ENCODE data around the gene URM1.
"Not testable (repeated sequence)": the region's sequence is repeated elsewhere in the genome, so short reads cannot be mapped to it uniquely, and the experiment has no call there.

Gene URM1

GRCh38 chr9:128409450-128409849 lies 38.3 kb downstream of the URM1 start:
- DNase-seq (ENCODE audit: low spot score) = no peak

- DNase-seq (ENCODE audit: low spot score) = peak; percentile 73
Observed at GRCh38 chr9:128409978-128410377, 38.8 kb downstream of the URM1 start.

- DNase-seq (ENCODE audit: low spot score) = no peak
Observed at GRCh38 chr9:128411364-128412119, 40.4 kb downstream of the URM1 start.

- peak; percentile 90 for DNase-seq (ENCODE audit: low spot score)
Observed at GRCh38 chr9:128412120-128412790, 41.1 kb downstream of the URM1 start.

GRCh38 chr9:128413728-128414127 lies 42.6 kb downstream of the URM1 start:
- DNase-seq (ENCODE audit: low spot score) = not testable (repeated sequence)

GRCh38 chr9:128414461-128414860 lies 43.3 kb downstream of the URM1 start:
- no peak for DNase-seq (ENCODE audit: low spot score)

- DNase-seq (ENCODE audit: low spot score) = no peak
Observed at GRCh38 chr9:128415281-128415680, 44.1 kb downstream of the URM1 start.

- DNase-seq (ENCODE audit: low spot score) = no peak
Observed at GRCh38 chr9:128416014-128416413, 44.8 kb downstream of the URM1 start.

- DNase-seq (ENCODE audit: low spot score) = no peak
Observed at GRCh38 chr9:128416432-128417019, 45.4 kb downstream of the URM1 start.

- no peak for DNase-seq (ENCODE audit: low spot score)
Observed at GRCh38 chr9:128419061-128419925, 48.1 kb downstream of the URM1 start.

GRCh38 chr9:128420060-128420650 lies 49.0 kb downstream of the URM1 start:
- peak; percentile 59 for DNase-seq (ENCODE audit: low spot score)

- DNase-seq (ENCODE audit: low spot score) = no peak
Observed at GRCh38 chr9:128420651-128421481, 49.7 kb downstream of the URM1 start, which contains the start of gene CERCAM. Gene CERCAM (plus strand): TSS chr9:128420857. CDS start chr9:128420878, 21 bp downstream.

GRCh38 chr9:128421482-128421996 lies 50.4 kb downstream of the URM1 start:
- DNase-seq (ENCODE audit: low spot score) = no peak

GRCh38 chr9:128422022-128422782 lies 51.0 kb downstream of the URM1 start:
- not testable (repeated sequence) for DNase-seq (ENCODE audit: low spot score)

GRCh38 chr9:128422783-128423150 lies 51.6 kb downstream of the URM1 start:
- DNase-seq (ENCODE audit: low spot score) = no peak

GRCh38 chr9:128423356-128423755 lies 52.2 kb downstream of the URM1 start:
- not testable (repeated sequence) for DNase-seq (ENCODE audit: low spot score)

GRCh38 chr9:128424268-128424780 lies 53.1 kb downstream of the URM1 start:
- no peak for DNase-seq (ENCODE audit: low spot score)

GRCh38 chr9:128428644-128429512 lies 57.7 kb downstream of the URM1 start:
- no peak for DNase-seq (ENCODE audit: low spot score)

Data from Ammon's horn (tissue), 1 donor.